ENCODE measurements around the gene MYZAP.

MYZAP gene

DNA sequence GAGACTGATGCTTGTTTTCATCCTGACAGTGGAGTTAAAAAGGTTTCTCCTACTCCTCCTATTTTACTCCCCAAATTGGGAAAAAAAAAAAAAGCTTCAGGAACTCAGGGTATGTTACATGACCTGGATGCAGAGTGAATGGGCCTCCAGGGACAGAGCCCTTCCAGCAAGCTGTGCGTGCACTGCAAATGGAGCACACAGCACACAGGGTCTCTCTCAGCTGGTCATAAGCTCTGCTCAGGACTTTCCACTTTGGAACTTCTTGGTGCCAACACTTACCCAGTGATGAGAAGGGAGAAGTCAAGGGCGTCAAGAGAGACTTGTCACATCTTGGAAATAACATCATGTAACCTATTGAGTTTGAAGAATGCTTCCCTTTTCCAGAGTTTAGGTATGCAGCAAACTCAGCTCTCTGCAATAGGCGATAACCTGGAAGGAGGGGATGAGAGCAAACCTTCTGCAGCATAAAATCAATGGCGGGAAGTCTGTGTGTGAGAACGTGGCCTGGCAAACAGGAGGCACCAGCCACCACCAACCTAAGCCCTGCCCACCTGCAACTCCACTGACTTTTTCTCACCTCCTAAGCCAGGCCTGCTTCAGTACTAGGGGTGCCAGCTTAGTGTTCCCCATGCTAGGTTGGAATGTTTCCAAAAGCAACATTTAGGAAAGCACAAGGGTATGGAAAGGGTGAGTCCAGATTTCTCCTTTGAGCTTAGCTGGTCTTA lies 39.8 kb downstream of the MYZAP start:
- DNase-seq = no peak

DNA sequence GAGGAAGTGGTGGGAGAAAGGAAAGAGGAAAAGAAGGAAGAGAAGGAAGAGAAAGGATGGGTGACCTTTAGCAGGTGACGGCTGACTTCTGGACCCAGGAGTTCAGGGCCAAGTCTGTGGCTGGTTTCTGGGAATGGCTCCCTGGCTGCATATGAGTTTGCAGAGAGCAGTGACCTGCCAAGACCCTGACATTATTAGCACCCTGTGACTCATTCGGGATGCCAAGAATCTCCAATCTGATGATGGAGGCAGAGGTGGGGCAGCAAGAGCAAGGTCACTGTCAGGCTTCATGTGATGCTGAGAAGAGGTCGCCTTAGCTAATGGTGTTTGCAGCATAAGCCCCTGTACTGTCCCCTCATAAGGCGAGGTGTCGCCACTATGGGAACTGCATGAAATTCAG lies 42.6 kb downstream of the MYZAP start:
- no peak for DNase-seq

DNA sequence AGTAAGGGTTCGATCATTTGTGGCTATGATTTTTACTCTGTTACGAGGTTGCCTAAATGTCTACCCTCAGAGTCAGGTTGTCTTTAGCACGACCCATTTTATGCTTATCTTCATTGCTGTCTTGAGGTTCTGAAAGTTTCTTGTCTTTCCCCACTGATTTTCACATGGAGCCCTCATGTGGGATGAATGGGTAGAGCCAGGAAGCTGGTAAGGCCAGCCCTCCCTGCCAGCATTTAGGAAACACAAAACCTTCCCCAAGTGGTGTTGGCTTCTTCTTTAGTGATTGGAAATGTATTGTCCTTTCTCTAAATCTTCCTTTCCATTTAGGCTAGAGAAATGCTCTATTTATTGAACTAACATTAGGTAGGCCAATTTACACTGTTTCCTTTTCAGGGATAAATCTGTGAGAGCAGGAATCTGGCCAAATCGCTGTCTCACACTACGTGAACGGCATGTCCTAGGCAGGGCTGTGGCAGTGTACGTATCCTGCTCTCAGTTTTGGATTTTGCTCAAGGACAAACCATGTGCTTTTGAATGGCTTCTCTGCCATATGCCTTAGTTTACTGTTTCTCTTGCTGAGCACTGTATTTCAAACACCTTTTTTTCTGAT lies 43.7 kb downstream of the MYZAP start:
- no peak for DNase-seq

DNA sequence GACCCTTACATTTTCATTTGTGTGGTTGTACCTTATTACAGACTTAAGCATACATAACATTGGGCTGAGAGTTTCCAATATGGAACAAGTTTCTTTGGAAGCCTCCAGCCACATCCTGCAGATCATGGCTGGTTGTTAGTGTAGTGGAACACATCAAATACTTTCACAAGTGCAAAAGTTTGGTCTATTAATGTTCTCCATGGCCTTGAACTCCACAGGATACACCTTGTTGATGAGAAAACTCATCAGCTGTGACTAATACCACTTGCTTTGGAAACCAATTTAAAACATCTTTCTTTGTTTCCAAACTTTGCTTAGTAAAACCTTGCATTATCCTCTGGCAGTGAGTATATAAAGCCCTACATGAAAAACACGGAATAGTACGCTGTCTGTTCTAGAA lies 46.1 kb downstream of the MYZAP start:
- DNase-seq = no peak

DNA sequence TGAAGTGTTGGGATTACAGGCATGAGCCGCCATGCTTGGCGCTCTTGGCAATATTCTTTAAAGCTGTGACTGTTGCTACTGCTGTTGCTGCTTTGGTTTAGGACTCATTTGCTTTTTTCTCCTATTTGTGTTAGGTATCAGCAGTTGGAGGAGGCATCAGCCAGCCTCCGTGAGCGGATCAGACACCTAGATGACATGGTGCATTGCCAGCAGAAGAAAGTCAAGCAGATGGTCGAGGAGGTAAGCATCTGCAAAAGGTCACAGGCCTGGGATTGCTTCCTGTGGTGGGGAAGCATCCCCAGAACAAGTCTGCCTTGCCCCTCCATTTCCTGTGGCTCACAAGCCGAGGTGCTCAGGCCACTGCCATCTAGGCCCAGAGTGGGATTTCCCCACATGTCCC lies 47.6 kb downstream of the MYZAP start:
- no peak for DNase-seq

DNA sequence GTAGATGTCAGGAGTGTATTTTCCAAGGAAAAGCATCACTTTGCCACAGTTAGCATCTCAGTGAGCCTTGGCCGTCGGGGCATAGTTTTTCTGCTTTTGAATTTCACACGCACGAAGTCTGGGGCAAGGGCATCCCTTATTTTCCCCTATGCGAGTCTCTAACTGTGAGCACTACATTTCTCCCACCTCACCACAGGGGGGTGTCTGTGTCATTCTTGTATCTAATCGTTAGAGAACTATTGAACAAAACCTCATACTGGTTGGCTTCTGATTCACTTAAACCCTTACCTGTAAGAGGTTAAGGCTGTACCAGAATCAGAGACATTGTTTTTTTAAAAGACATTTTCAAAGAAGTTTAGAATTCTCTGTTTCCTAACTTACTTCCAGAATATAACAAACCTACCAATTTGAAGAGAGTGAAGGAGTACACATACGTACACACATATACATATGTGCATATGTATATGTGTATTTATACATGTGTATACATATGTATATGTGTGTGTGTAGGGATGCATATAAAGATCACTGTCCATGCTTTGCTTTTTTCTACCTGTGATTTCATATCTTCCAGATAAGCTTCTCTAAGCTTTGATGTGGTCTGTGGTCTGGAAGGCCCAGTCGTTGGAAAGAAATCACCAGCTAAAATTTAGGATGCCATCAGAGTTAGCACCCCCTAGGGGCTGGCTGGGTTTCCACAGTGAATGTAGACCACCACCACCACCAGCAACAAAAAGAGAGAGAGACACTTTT lies 49.4 kb downstream of the MYZAP start:
- DNase-seq = no peak

DNA sequence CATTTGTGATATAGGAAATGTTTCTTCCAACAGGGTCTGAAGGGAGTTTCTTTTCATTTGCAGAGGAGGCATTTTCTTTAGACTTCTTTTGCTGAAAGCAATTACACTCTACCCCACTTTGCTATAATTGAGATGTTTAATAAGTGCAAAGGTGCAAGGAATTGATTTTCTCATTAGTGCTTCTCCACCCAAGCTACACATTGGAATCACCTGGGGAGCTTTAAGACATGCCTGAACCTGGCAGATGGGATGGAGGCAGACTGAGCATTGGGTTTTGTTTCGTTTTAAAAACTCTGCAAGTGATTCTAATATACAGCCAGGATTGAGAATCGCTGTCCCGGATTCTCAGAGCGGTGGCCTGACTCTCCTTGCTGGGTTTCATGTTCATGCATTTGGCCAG lies 52.1 kb downstream of the MYZAP start:
- no peak for DNase-seq

DNA sequence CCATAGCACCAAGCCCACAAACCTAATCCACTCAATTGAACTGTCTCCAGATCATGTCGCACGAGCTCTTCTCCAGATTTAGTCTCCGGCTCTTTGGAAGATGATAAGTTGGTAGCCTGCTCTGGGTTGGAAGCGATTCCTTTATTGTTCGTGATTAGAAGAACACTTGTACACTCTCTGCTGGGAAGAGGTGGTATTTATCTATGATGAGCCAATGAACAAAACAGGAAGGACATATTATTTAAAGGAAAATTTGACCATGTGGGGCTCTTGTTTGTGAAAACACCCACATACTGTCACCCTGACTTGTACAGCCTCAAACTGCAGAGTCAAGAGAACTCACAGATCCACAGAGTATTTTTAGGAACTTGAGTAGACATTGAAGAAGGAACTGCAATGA lies 54.4 kb downstream of the MYZAP start:
- no peak for DNase-seq

DNA sequence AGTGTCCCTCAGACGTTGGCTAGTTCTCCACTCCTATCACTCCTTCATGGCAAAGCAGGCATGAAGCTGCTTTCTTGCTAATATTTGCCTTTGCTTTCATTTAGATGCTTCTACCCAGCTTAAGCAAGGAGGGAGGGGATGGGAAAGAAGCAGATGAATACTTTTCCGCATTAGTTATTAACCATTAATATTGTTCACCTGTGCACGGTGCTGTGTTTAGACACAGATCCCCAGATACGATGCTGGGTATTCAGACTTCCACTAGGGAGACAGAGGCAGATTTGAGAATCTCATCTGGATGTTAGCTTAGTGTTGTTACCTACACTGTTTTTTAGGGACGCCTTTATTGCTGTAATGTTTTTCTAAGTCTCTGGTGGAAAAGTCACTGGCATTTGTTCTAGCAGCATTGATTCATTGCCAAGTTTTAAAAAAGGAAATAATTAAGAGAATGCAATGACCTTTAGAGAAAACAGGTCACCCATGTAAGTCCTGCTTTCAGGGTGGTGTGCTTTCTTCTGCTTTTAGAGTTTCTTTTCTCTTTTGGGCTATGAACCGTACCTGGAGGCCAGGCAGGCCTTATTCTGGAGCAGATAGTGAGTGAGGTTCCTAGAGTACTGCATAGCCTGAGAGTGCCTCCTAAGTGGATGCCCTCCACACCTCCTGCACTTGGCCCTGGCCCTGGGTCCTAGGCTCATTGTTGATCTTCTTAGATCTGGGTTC lies 55.5 kb downstream of the MYZAP start:
- no peak for DNase-seq

DNA sequence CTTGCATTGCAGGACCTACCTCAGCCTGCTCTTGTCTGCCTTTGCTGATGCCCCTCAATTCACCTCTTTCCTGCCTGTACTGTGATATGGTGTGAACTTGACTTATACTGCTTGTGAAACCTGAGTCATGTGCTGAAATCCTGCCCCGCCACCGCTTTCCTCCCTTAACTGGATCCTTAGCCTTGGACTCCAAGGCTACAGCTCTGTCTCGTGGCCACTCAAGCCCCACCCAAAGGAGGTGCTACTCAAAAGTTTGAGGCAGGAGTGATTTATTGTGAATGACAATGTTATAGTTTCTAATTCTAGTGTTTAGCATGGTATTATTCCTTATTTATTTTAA lies 56.1 kb downstream of the MYZAP start:
- no peak for DNase-seq

DNA sequence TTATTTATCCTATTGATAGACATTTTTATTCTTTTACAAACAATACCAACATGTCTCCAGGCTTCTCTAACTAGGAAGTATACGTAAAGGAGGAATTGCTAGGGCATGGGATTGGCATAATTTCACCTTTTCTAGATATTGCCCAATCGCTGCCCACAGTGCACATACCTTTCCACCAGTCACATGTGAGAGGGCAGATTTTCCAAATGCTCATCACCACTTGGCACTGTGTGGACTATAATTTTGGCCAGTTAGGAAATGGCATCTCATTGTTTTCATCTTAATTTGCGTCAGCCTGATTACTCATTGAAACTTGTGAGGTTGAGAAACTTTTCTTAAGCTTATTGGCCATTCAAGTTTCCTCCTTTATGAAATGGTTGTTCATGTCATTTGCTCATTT lies 57.4 kb downstream of the MYZAP start:
- DNase-seq = no peak

DNA sequence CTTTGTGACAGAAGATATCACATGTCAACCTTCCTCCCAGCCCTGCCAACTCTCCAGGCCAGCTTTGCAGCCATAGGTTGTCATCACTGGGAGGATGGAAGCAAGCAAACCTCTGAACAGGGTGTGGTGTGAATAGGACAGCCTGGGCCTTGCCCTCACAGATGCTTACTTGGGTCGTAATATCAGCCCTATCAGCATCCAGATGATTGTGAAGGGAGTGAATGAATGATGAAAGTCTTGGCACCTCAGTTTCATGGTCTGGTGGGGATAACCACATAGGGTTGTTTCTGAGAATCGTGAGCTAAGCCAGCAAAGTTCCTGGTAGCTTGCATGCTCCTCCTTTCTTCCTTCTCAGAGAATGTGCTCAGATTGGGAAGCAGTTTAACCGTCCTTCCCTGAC lies 59.7 kb downstream of the MYZAP start:
- no peak for DNase-seq

DNA sequence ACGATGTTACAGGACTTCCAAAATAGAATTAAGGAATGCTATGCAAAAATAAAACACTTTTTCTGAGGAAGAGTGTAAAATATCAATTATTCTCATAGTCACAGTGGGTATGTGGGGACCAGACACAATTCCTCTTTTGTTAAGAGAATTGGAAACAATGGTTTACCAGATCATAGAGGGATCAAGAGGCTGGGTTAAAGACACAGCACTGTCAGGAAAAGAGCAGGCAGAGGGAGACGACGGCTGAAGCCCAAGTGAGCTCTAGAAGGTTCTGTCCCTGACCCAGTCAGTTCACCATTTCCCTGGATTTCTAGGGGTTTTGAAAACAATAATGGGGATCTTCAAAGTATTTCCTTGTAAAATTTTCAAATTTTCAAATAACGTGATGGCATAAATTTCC lies 60.8 kb downstream of the MYZAP start:
- DNase-seq = no peak

DNA sequence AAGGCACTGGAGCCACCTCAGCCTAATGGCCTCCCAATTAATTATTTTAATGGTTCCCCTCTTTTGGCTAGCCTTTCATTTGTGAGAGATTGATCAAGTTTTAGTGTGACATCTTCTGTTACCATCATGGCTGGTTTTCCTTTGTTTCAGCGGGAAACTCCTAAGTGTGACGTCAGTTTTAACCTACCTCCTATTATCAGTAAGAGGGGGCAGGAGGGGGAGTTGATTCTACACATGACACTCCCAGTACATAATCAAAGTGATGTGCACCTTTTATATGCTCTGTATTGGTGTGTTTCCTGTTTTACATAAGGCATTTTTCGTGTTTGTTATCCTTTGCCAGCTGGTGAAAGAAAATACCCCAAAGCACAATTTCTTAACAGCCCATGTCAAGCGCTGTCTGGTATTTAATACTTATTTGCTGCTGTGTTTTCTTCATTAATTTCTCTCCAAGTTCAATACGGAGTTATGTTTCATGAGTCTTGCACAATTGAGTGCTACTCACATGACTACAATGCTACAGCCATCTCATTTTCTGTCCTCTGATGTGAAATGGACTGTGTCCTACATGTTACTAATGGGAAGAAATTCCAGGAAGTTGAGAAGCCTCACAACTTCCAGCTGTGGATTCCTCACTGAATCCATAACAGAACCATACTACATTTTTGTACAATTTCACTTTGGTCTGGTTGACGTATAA lies 62.6 kb downstream of the MYZAP start:
- DNase-seq = no peak

DNA sequence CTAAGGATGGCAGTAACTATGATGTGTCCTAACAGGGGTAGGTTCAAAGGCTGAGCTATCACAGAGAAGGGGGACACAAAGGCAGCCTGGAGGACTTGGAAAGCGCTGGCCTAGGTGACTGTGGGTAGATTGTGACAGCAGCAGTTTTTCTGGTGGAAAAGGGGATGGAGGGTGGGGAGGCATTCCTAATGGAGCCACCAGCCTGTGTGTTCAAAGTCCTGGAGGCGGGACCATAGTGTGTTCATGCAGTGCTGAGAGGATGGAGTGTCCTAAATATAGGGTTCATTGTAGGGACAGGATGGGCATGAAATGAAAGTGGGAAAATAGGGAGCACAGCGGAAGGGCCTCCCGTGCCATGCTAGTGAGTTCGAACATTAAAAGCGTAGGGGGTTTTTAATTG lies 63.3 kb downstream of the MYZAP start:
- DNase-seq = no peak

DNA sequence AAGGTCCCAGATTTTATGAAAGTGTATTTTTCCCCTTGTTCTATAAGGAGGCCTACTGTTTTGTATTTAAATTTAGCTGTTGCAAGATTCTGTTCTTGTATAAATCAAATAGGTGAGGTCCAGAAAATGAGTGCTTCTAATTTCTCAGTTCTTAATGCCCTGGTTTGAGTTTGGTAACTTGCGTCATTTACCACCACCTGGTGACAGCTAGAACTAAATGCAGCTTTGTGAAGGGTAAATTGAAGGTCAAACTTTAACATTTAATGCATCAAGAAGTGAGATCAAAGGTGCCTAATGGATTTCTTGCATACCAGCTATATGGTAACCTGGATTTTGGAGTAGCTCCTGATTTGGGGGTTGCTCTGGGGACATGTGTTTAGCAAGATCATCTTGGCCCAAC lies 64.1 kb downstream of the MYZAP start:
- no peak for DNase-seq

DNA sequence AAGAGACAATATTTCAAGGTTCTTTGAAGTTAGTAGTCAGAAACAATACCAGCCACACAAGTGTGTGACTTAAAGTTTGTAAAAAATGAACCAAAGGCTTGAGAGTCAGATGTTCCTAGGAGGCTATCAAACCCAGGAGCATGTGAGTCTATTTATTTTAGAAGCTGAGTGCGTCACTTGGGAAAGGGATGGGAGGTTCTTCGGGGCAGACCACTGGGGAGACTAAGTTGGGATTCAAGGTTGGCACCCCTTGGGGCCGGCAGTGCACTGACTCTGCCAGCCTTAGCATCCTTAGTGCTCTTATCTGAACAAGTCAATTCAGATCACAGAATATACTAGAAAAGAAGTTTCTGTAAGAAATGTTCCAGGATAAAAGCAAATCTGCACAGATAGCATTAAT lies 64.7 kb downstream of the MYZAP start:
- no peak for DNase-seq

DNA sequence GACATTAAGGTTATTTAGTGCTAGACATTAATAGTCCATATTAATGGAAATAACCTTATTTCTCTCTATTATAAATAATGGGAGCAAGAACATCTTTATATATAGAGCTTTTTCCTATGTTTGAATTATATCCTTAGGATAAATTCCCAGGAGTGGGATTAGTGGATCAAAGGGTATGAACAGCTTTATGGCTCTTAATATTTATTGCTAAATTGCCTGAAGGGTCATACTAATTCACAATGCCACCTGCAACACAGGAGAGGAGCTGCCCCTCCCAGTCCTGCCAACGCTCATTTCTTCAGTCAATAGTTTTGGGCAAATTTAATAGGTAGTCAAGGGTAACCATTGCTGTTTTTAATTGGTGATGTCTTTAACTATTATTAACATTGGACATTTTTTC lies 65.9 kb downstream of the MYZAP start:
- no peak for DNase-seq

DNA sequence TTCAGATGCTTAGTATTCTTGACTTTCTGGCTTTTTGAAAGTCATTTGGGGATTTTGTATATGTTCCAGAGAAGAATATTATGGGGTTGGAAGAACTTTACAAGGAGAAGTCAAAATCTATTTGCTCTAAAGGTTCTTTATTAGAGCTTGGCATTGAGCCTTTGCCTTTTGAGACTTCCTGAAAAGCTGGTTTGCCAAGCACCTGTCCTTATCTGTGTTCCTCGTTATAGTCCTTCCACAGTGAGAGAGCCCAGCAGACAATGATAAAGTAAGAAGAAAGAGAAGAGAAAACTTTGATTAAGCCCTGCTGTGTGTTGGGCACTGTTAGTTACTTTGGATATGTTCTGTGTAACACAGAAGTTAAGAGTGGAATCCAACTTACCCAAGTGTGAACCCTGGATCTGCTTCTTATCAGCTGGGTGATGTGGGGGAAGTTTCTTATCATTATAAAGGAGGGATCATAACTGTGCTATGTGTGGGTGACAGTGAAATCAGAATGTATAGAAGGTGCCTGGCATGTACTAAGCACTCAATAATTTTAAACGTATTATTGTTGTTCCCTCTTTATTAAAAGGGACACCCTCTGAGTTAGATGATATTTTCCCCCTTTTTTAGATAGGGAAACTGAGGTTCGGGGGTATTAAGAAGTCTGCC lies 70.5 kb downstream of the MYZAP start:
- DNase-seq = no peak

DNA sequence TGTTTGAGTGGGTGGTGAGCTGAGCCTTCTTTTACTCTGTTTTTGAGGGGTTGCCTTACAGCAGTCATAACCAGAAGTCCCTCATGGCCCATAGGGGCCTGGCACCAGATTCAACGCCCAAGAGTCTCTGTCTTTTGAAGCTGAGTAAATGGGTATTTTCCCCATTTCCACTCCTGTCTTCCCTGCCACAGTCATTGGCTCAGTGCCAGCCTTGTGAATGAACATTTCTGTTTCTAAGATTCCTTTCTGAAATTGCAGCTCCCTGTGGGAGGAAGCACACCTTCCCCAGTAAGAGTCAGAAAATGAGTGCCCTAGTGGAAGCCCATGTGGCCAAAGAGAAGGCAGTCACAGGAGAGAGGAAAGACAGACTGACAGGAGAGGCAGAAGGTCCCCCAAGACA lies 71.1 kb downstream of the MYZAP start:
- DNase-seq = no peak

DNA sequence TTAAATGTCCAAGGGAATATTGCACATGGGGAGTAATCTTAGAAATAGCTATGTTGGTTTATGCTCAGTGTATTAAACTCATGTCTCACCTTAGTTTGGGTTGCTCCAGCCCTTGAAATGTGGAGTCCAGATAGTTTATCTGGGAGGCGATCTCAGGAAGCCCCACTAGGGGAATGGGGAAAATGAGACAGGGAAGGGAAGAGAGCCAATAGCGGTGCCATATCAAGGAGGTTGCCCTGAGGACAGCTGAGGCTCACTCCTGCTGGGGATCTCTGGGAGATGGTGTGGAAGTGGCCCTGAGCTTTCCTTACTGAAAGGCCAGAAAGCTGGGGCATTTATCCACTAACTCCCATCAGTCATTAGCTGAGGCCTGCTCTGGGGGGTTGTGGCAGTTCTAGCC lies 71.6 kb downstream of the MYZAP start:
- no peak for DNase-seq

DNA sequence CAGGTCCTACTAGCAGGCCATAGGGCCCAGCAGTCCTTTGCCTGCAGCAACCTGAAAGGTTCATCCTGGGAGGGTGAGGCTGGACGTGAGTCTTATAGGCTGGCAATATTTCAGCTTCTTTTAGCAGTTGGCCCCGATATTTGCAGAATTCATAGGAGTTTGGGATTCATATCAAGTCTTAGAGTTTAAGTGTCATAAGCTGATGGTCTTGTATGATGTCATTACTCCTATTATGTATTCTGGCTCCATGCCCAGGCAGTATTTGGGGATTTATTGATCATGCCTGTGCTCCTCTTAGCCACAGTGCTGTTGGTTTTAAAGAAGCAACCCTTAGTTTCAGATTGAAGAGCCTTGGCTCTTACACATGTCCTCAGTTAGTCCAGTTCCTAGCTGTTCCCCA lies 73.5 kb downstream of the MYZAP start:
- no peak for DNase-seq

DNA sequence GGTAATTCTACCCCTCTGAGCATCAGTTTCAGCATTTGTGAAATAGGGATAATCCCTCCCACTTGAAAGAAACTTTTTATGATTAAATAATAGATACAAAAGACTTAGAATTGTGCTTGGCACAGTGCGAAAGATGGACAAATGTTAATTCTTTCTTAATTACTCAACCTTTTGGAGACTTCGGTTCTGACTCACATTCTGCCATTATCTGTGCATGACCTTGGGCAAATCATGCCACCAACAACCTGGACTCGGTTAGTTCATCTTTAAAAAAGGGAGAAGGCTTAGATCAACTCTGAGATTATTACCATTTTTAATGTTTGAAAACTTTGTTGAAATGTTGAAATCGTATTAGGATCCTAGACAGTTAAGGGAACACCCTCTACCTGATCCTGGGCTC lies 74.2 kb downstream of the MYZAP start:
- no peak for DNase-seq
